HG03520 (cell line): ENCODE measurements around the gene CNTNAP2.

Experiments
- ATAC-seq: cut with Tn5 transposase; IDR thresholded peaks from one replicate; pipeline ENCODE4 v1.9.1; 2021; ENCODE audit warnings: mild to moderate bottlenecking, moderate library complexity; ENCODE audit not compliant: unreplicated experiment

The CNTNAP2 gene

GRCh38 chr7:147869456-147869855 is 1752.9 kb downstream of the CNTNAP2 start:
- no peak for ATAC-seq

GRCh38 chr7:147878912-147879661 is 1762.5 kb downstream of the CNTNAP2 start:
- ATAC-seq: no peak

- no peak for ATAC-seq
Measured at GRCh38 chr7:147885869-147886268, 1769.3 kb downstream of the CNTNAP2 start.

- no peak for ATAC-seq
Measured at GRCh38 chr7:147894271-147894670, 1777.7 kb downstream of the CNTNAP2 start.

- ATAC-seq: no peak
Measured at GRCh38 chr7:147896121-147896520, 1779.5 kb downstream of the CNTNAP2 start.

- ATAC-seq: no peak
Measured at GRCh38 chr7:147903536-147904218, 1787.1 kb downstream of the CNTNAP2 start.

GRCh38 chr7:147904219-147904576 is 1787.6 kb downstream of the CNTNAP2 start:
- ATAC-seq: no peak

- no peak for ATAC-seq
Measured at GRCh38 chr7:147909431-147910148, 1793.0 kb downstream of the CNTNAP2 start.

- ATAC-seq: no peak
Measured at GRCh38 chr7:147911201-147911601, 1794.6 kb downstream of the CNTNAP2 start.

- ATAC-seq: no peak
Measured at GRCh38 chr7:147912291-147912690, 1795.7 kb downstream of the CNTNAP2 start.

- no peak for ATAC-seq
Measured at GRCh38 chr7:147912946-147913638, 1796.5 kb downstream of the CNTNAP2 start.

GRCh38 chr7:147915781-147916180 is 1799.2 kb downstream of the CNTNAP2 start:
- ATAC-seq: no peak

- ATAC-seq: no peak
Measured at GRCh38 chr7:147916573-147916972, 1800.0 kb downstream of the CNTNAP2 start.

GRCh38 chr7:147923841-147924240 is 1807.2 kb downstream of the CNTNAP2 start:
- ATAC-seq: no peak

GRCh38 chr7:147937428-147937827 is 1820.8 kb downstream of the CNTNAP2 start:
- ATAC-seq: no peak

- no peak for ATAC-seq
Measured at GRCh38 chr7:147941381-147941780, 1824.8 kb downstream of the CNTNAP2 start.

- no peak for ATAC-seq
Measured at GRCh38 chr7:147944321-147944720, 1827.7 kb downstream of the CNTNAP2 start.

- ATAC-seq: no peak
Measured at GRCh38 chr7:147952918-147953317, 1836.3 kb downstream of the CNTNAP2 start.

GRCh38 chr7:147968046-147968610 is 1851.5 kb downstream of the CNTNAP2 start:
- no peak for ATAC-seq

- ATAC-seq: no peak
Measured at GRCh38 chr7:147971606-147972110, 1855.1 kb downstream of the CNTNAP2 start.

GRCh38 chr7:147978201-147978600 is 1861.6 kb downstream of the CNTNAP2 start:
- no peak for ATAC-seq
